RWPE2 (cell line): ENCODE data around the gene ATXN7L3.
A peak's percentile ranks its signal among the peaks of the same experiment; 100 is the strongest.

Experiments used
- ATAC-seq: fragments of 200-7000 bp; cut with Tn5 transposase; 3 replicates; pipeline ENCODE4 v1.9.1; 2021; ENCODE audit warnings: low read depth
- DNase-seq: peaks from one replicate; pipeline ENCODE4 v3.0.0-alpha.2; 2020; ENCODE audit warnings: low spot score
- H3K27ac ChIP-seq: fragments of 450-650 bp; 2 replicates; pipeline ENCODE4 v1.5.1; 2017; ENCODE audit warnings: mild to moderate bottlenecking; ENCODE audit not compliant: poor library complexity, severe bottlenecking
- H3K27me3 ChIP-seq: fragments of 250-450 bp; sonication (Bioruptor Pico); 2 replicates; pipeline ENCODE4 v1.5.1; 2021; ENCODE audit warnings: mild to moderate bottlenecking, moderate library complexity; ENCODE audit not compliant: insufficient read depth, poor library complexity, severe bottlenecking
- H3K36me3 ChIP-seq: fragments of 250-450 bp; sonication (Bioruptor Pico); 2 replicates; pipeline ENCODE4 v1.5.1; 2020; ENCODE audit warnings: low read depth, mild to moderate bottlenecking, moderate library complexity
- H3K4me1 ChIP-seq: fragments of 250-450 bp; sonication (Bioruptor Pico); 2 replicates; pipeline ENCODE4 v1.5.1; 2021; ENCODE audit warnings: mild to moderate bottlenecking, moderate library complexity; ENCODE audit not compliant: insufficient read depth, poor library complexity, severe bottlenecking
- H3K4me3 ChIP-seq: fragments of 250-450 bp; sonication (Bioruptor Pico); 2 replicates; pipeline ENCODE4 v1.5.1; 2021; ENCODE audit warnings: mild to moderate bottlenecking, moderate library complexity; ENCODE audit not compliant: severe bottlenecking
- H3K9me3 ChIP-seq: fragments of 250-450 bp; sonication (Bioruptor Pico); 2 replicates; pipeline ENCODE4 v1.5.1; 2021; ENCODE audit warnings: mild to moderate bottlenecking, moderate library complexity; ENCODE audit not compliant: severe bottlenecking
- TF ChIP-seq, protein P1 (sequence below): fragments of 450-650 bp; IDR thresholded peaks from one replicate; pipeline ENCODE4 v1.5.1; 2017; ENCODE audit warnings: mild to moderate bottlenecking, moderate library complexity; ENCODE audit not compliant: poor library complexity, severe bottlenecking

The ATXN7L3 gene

DNA sequence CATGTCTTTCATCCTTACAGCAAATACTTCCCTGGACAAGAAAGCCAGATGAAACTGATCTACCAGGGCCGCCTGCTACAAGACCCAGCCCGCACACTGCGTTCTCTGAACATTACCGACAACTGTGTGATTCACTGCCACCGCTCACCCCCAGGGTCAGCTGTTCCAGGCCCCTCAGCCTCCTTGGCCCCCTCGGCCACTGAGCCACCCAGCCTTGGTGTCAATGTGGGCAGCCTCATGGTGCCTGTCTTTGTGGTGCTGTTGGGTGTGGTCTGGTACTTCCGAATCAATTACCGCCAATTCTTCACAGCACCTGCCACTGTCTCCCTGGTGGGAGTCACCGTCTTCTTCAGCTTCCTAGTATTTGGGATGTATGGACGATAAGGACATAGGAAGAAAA is 9.2 kb downstream of the ATXN7L3 start:
- Histone ChIP-seq H3K27ac (no peak overlapping the region), H3K9me3 (no peaks in the 10 kb centered on the region), H3K36me3 (peaks cover 41% of the 10 kb centered on the region), H3K27me3 (no peaks in the 10 kb centered on the region), H3K4me1 (peaks cover 7% of the 10 kb centered on the region), H3K4me3 (no peak overlapping the region)
- no peak for DNase-seq
- TF ChIP-seq, protein P1, sequence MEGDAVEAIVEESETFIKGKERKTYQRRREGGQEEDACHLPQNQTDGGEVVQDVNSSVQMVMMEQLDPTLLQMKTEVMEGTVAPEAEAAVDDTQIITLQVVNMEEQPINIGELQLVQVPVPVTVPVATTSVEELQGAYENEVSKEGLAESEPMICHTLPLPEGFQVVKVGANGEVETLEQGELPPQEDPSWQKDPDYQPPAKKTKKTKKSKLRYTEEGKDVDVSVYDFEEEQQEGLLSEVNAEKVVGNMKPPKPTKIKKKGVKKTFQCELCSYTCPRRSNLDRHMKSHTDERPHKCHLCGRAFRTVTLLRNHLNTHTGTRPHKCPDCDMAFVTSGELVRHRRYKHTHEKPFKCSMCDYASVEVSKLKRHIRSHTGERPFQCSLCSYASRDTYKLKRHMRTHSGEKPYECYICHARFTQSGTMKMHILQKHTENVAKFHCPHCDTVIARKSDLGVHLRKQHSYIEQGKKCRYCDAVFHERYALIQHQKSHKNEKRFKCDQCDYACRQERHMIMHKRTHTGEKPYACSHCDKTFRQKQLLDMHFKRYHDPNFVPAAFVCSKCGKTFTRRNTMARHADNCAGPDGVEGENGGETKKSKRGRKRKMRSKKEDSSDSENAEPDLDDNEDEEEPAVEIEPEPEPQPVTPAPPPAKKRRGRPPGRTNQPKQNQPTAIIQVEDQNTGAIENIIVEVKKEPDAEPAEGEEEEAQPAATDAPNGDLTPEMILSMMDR: no peak
- no peak for ATAC-seq

DNA sequence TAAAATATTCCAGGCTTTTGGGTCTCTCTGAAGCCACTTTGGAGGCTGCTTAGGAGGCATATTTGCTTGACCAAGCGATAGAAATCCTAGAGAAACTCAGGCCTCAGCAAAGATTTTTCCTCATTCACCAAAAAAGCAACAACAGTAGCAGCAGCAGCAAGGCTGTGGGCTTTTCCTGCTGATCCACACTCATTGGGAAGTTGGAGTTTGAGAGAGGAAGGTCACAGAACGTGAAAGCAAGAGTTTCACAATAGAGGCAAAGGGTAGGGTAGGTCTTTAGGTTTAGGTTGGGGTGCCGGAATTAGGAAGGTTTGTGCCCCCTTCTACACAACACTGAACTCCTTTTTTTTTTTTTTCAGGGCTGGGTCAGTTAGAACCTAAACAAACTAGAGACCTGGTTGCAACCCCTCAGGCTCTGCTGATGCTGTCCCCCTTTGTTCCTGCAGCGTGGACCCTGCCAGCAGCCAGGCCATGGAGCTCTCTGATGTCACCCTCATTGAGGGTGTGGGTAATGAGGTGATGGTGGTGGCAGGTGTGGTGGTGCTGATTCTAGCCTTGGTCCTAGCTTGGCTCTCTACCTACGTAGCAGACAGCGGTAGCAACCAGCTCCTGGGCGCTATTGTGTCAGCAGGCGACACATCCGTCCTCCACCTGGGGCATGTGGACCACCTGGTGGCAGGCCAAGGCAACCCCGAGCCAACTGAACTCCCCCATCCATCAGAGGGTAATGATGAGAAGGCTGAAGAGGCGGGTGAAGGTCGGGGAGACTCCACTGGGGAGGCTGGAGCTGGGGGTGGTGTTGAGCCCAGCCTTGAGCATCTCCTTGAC is 10.9 kb downstream of the ATXN7L3 start:
- no peak overlapping the region for H3K4me3 ChIP-seq
- ATAC-seq (no peak), DNase-seq (no peak)
- peaks cover 29% of the 10 kb centered on the region for H3K36me3 ChIP-seq
- H3K27me3 ChIP-seq: no peaks in the 10 kb centered on the region
- H3K9me3 ChIP-seq: no peaks in the 10 kb centered on the region
- H3K4me1 ChIP-seq: peaks cover 7% of the 10 kb centered on the region
- H3K27ac ChIP-seq: no peak overlapping the region
- TF ChIP-seq, protein P1: no peak

DNA sequence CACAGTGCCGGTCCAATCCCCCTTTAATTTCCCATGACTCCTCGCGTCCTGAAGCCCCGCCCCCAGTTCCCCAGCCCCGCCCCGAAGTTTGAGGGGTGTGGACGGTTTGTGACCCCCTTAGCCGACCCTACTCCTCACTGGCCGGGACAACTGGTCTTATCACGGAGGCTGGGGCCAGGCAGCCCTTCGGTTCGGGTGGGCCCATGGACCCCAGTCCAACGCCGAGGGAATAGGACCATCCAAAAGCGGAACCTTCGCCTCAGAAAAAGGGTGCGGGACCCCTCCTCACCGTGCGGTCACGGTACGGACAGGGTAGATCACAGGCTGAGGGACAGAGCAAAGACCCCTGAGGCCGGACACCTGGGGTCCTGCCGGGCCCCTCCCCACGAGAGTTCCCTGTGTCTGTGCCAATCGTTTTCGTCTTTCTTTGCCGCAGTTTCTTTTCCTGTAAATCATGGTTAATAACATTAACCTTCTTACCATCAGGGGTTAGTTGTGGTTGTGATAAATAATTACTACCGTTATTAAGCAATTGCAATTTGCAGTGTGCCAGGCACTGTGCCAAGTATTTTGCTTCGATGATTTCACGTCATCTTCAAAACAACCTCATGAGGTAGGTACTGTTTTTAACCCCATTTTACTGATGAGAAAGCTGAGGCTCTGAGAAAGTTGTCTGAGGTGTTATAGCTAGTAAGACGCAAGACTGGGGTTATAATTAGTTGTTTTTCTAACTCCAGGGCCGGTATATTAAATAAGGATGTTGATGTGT is 12.4 kb downstream of the ATXN7L3 start:
- peak overlapping the region; percentile 73 for H3K27ac ChIP-seq
- H3K4me3 ChIP-seq: peak overlapping the region; percentile 52
- TF ChIP-seq, protein P1: no peak
- H3K36me3 ChIP-seq: peaks cover 36% of the 10 kb centered on the region
- ATAC-seq (peak; percentile 45), DNase-seq (no peak)
- no peaks in the 10 kb centered on the region for H3K27me3 ChIP-seq
- peaks cover 7% of the 10 kb centered on the region for H3K4me1 ChIP-seq
- no peaks in the 10 kb centered on the region for H3K9me3 ChIP-seq

DNA sequence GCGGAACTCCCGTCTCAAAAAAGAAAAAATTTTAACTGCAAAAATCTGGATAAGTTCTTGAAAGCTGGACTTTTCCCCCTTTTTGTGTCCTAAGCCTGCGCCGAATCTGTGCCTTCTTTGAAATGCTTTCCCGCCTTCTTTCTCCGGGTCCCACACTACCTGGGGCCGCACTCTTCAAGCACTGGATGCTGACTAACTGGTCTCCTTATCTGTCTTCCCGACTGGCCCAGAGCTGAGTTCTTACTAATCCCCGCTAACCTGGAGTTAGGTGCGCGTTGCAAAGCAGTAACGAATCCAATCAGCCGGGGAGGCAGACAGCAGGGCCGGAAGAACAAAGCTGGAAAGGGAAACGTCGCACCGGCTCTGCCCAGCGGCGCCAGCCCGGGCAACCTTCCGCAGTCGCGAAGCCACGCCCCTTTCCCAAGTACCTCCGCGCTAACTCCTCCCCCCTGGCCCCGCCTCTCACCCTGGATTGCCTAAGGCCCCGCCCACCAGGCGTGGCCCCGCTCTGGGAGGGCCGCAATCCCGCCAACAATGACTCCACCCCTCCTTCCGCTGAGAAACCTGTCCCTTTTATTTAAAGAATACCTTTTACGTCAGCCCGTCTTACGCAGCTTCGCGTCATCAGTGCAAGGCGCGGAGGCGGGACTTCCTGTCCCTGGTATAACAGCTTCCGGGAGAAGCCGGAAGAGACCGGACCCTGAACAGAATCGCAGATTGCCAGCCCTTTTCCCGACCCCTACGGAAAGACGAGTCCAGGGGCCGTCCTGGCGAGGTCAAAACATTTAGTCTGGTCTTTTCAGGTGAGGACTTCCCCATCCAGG is 13.2 kb downstream of the ATXN7L3 start, which contains the start of gene TMUB2:
TSS of gene TMUB2 (plus strand) at position 666 of the 824 bp plus-strand sequence. CDS start 737 bp downstream, outside the sequence.
- H3K27ac ChIP-seq: peak within 1 kb of the TSS; percentile 73
- peaks cover 7% of the 10 kb centered on the region for H3K4me1 ChIP-seq
- peak within 1 kb of the TSS; percentile 52 for H3K4me3 ChIP-seq
- peak; percentile 99 for DNase-seq
- H3K36me3 ChIP-seq: peaks cover 44% of the 10 kb centered on the region
- H3K9me3 ChIP-seq: no peaks in the 10 kb centered on the region
- H3K27me3 ChIP-seq: no peaks in the 10 kb centered on the region
- TF ChIP-seq, protein P1: no peak
- ATAC-seq: peak; percentile 75
